ENCODE results near the gene MISP. TPM values are rescaled to one million over a fixed set of nuclear protein-coding genes. Genes with fewer than 3 reads are reported as not detected.

Gene MISP
- total and polyA plus RNA-seq, 9 of the 15 experiments (the other 6 are each of a cell fraction or from before 2014, with no cell fraction given), result 0.04 to 0.29 (median 0.05) TPM; not detected in 5

- peaks cover 0 to 56% of the 10 kb centered on the region in 2 experiments; a peak in 2 of 5 replicates for H3K4me1 ChIP-seq (replicated peaks in 1 of 2; ENCODE audit: control insufficient read depth in 2 of 2, insufficient read depth in 2 of 2, low read length in 2 of 2)
- no peaks in the 10 kb centered on the region for H3K27me3 ChIP-seq (ENCODE audit: control insufficient read depth in 2 of 2, insufficient read depth in 2 of 2, low read length in 2 of 2)
- H3K27ac ChIP-seq (ENCODE audit: extremely low read depth, low read depth, low read length), result no peak overlapping the region
- no peak for FAIRE-seq
- no peak overlapping the region for H3K4me2 ChIP-seq (ENCODE audit: insufficient read depth, low read length)
- DNase-seq (ENCODE audit: extremely low read depth in 1 of 4, low spot score in 3 of 4), result no peak
- H4K20me1 ChIP-seq (replicated peaks; ENCODE audit: control insufficient read depth, insufficient read depth, low read length), result no peaks in the 10 kb centered on the region
- no TSS peak for BruUV-seq (replicated peaks)
- no peak overlapping the region; a peak in 1 of 4 replicates for H3K9ac ChIP-seq (ENCODE audit: insufficient read depth in 1 of 2, low read depth in 2 of 2, low read length in 2 of 2)
- TF ChIP-seq HOXB6 (CRISPR knock-in tag; IDR thresholded peaks at IDR 0.05; ENCODE audit: borderline replicate concordance), result no peak
- no peak for TF ChIP-seq ZNF79 (CRISPR knock-in tag; IDR thresholded peaks at IDR 0.05; ENCODE audit: low read depth)
- TF ChIP-seq STAT5A (IDR thresholded peaks at IDR 0.05; ENCODE audit: borderline replicate concordance, low read length), result no peak
- TF ChIP-seq, protein P1, sequence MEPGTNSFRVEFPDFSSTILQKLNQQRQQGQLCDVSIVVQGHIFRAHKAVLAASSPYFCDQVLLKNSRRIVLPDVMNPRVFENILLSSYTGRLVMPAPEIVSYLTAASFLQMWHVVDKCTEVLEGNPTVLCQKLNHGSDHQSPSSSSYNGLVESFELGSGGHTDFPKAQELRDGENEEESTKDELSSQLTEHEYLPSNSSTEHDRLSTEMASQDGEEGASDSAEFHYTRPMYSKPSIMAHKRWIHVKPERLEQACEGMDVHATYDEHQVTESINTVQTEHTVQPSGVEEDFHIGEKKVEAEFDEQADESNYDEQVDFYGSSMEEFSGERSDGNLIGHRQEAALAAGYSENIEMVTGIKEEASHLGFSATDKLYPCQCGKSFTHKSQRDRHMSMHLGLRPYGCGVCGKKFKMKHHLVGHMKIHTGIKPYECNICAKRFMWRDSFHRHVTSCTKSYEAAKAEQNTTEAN (CRISPR knock-in tag; IDR thresholded peaks at IDR 0.05), result no peak
- no peak for TF ChIP-seq RBM34 (IDR thresholded peaks at IDR 0.05; ENCODE audit: borderline replicate concordance, insufficient read depth, low read length)
- no peak for TF ChIP-seq E2F5 (CRISPR knock-in tag; IDR thresholded peaks at IDR 0.05)
- TF ChIP-seq CBFB (CRISPR knock-in tag; IDR thresholded peaks at IDR 0.05), result no peak
- no peak for TF ChIP-seq NBN (IDR thresholded peaks at IDR 0.05; ENCODE audit: low read depth)
- no peak for TF ChIP-seq PKNOX1 (IDR thresholded peaks at IDR 0.05)
- TF ChIP-seq CREB5 (CRISPR knock-in tag; IDR thresholded peaks at IDR 0.05), result no peak
- no peak for TF ChIP-seq JUND (IDR thresholded peaks at IDR 0.05; ENCODE audit: borderline replicate concordance, low read depth, low read length)
- TF ChIP-seq JUND (tag; IDR thresholded peaks at IDR 0.05; ENCODE audit: borderline replicate concordance, low read depth, low read length), result no peak
- no peak for TF ChIP-seq PHF21A (IDR thresholded peaks at IDR 0.05; ENCODE audit: borderline replicate concordance, low read depth)
- no peak for TF ChIP-seq NFATC3 (IDR thresholded peaks at IDR 0.05)
- TF ChIP-seq, protein P2, sequence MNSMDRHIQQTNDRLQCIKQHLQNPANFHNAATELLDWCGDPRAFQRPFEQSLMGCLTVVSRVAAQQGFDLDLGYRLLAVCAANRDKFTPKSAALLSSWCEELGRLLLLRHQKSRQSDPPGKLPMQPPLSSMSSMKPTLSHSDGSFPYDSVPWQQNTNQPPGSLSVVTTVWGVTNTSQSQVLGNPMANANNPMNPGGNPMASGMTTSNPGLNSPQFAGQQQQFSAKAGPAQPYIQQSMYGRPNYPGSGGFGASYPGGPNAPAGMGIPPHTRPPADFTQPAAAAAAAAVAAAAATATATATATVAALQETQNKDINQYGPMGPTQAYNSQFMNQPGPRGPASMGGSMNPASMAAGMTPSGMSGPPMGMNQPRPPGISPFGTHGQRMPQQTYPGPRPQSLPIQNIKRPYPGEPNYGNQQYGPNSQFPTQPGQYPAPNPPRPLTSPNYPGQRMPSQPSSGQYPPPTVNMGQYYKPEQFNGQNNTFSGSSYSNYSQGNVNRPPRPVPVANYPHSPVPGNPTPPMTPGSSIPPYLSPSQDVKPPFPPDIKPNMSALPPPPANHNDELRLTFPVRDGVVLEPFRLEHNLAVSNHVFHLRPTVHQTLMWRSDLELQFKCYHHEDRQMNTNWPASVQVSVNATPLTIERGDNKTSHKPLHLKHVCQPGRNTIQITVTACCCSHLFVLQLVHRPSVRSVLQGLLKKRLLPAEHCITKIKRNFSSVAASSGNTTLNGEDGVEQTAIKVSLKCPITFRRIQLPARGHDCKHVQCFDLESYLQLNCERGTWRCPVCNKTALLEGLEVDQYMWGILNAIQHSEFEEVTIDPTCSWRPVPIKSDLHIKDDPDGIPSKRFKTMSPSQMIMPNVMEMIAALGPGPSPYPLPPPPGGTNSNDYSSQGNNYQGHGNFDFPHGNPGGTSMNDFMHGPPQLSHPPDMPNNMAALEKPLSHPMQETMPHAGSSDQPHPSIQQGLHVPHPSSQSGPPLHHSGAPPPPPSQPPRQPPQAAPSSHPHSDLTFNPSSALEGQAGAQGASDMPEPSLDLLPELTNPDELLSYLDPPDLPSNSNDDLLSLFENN (IDR thresholded peaks at IDR 0.05; ENCODE audit: low read depth in 2 of 2, low read length in 2 of 2), result no peak
- H3K4me3 ChIP-seq, result no peak overlapping the region
- no peaks in the 10 kb centered on the region for H3K9me1 ChIP-seq (ENCODE audit: control insufficient read depth, insufficient read depth, low read length)
- ChIA-PET CTCF (ENCODE audit: low intra/inter-chr PET ratio) (no interaction called here), POLR2A (interaction anchor here (0.7 kb wide), 1 partner anchor 27 kb away, joined by 3 read pairs; no protein-coding TSS in a partner anchor)
- no peaks in the 10 kb centered on the region for H3K9me3 ChIP-seq (replicated peaks; ENCODE audit: control insufficient read depth, insufficient read depth, low read depth, low read length)
- H3K36me3 ChIP-seq (ENCODE audit: control insufficient read depth, insufficient read depth, low read length), result no peaks in the 10 kb centered on the region
- no peaks in the 10 kb centered on the region for H3K79me2 ChIP-seq (ENCODE audit: control insufficient read depth, insufficient read depth, low read length)
- intact Hi-C loops (cut with micrococcal nuclease) (loop anchor here (10.0 kb wide), 1 partner anchor 146 kb away; the partner anchor contains the start of gene HCN2), in situ Hi-C loops (cut with MboI) (loop anchor here (5.0 kb wide), 1 partner anchor 64 kb away; no protein-coding TSS in a partner anchor)
- WGBS (ENCODE audit: insufficient coverage, low coverage, missing lambda C conversion rate), result 61% methylated on average over 6 of the region's 16 CpGs
- no peak overlapping the region for H2AFZ ChIP-seq (ENCODE audit: low read depth, low read length)
- no peak for ATAC-seq
These were observed 19.9 kb upstream of the MISP start for GRCh38 chr19:731000-731399.
